ENCODE data around the gene NDUFS4.
"Not testable (repeated sequence)": the region's sequence is repeated elsewhere in the genome, so short reads cannot be mapped to it uniquely, and the experiment has no call there.

The NDUFS4 gene

DNA sequence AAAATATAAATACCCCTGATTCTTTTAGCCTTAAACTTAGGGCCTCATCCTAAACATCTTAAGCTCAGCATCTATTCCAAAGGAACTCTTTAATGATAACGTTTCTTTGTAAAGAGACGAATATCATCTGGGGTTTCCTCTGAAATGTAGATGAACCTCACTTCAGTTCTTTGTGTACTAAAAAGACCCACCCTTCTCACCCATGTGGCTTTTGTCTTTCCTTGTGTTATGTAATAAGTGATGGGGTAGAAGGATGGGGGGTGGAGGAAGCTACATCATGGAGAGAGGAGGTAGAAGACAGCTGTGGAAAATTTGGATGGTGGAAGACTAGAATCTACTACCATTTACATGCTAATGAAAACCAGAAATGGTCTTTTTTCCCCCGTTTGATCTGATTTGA lies 111.0 kb downstream of the NDUFS4 start:
- no peak for DNase-seq

GRCh38 chr5:53674121-53674520 lies 113.7 kb downstream of the NDUFS4 start:
- DNase-seq: no peak

- DNase-seq: no peak
Observed at GRCh38 chr5:53677632-53678031, 117.2 kb downstream of the NDUFS4 start.

- DNase-seq: no peak
Observed at GRCh38 chr5:53678981-53679660, 118.7 kb downstream of the NDUFS4 start.

DNA sequence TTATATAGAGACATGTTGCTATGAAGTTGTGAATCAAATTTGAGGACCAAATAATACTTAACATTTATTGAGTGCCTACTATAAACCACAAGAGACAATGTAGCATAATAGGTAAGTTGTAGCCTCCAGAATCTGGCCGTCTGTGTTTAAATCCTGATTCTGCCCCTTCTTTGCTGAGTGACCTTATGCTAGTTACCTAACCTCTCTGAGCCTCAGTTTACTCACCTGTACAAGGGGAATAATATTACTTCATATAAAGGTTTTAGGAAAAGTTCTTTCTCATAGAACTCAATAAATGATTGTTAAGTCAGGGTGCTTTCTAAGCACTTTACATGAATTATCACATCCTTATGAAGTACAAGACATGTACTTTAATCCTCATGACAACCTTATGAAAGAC lies 120.6 kb downstream of the NDUFS4 start:
- DNase-seq: no peak

- DNase-seq: no peak
Observed at GRCh38 chr5:53691014-53691413, 130.6 kb downstream of the NDUFS4 start.

- no peak for DNase-seq
Observed at GRCh38 chr5:53694520-53695022, 134.1 kb downstream of the NDUFS4 start.

DNA sequence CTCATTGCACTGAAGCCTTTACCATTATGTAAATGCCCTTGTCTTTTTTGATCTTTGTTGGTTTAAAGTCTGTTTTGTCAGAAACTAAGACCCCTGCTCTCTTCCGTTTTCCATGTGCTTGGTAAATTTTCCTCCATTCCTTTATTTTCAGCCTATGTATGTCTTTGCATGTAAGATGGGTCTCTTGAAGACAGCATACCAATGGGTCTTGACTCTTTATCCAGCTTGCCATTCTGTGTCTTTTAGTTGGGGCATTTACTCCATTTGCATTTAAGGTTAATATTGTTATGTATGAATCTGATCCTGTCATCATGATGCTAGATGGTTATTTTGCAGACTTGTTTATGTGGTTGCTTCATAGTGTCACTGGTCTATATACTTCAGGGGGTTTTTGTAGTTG lies 150.0 kb downstream of the NDUFS4 start:
- DNase-seq: not testable (repeated sequence)

- no peak for DNase-seq
Observed at GRCh38 chr5:53712327-53712726, 151.9 kb downstream of the NDUFS4 start.

DNA sequence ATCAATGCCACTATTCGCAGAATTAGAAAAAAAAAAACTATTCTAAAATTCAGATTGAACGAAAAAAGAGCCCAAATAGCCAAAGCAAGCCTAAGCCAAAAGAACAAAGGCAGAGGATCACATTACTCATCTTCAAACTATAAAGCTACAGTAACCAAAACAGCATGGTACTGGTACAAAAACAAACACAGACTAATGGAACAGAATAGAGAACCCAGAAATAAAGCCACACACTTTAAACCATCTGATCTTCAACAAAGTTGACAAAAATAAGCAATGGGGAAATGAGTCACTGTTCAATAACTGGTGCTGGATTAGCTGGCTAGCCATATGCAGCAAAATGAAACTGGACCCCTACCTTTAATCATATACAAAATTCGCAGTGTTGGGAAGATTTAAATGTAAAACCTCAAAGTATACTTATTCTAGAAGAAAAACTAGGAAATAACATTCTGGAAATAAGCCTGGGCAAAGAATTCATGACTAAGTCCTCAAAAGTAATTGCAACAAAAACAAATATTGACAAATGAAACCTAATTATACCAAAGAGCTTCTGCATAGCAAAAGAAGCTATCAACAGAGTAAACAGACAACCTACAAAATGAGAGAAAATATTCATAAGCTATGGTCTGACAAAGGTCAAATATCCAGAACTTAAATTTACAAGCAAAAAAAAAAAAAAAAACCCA lies 153.7 kb downstream of the NDUFS4 start:
- no peak for DNase-seq

- no peak for DNase-seq
Observed at GRCh38 chr5:53714667-53715010, 154.2 kb downstream of the NDUFS4 start.

- no peak for DNase-seq
Observed at GRCh38 chr5:53726121-53726520, 165.7 kb downstream of the NDUFS4 start.

GRCh38 chr5:53730943-53731342 lies 170.5 kb downstream of the NDUFS4 start:
- no peak for DNase-seq

All from NCI-H82 (cell line).